ENCODE data around the gene LRTM2.

Gene LRTM2

GRCh38 chr12:1881301-1881700, 60.9 kb downstream of the LRTM2 start:
- ATAC-seq = no peak

GRCh38 chr12:1881936-1882335, 61.6 kb downstream of the LRTM2 start:
- TF ChIP-seq TOX (CRISPR knock-in tag; IDR thresholded peaks at IDR 0.05; ENCODE audit: borderline replicate concordance) = no peak
- no peak for TF ChIP-seq TSHZ2 (CRISPR knock-in tag; IDR thresholded peaks at IDR 0.05)
- TF ChIP-seq BACH2 (CRISPR knock-in tag; IDR thresholded peaks at IDR 0.05; ENCODE audit: borderline replicate concordance) = no peak
- no peak for TF ChIP-seq TCF4 (CRISPR knock-in tag; IDR thresholded peaks at IDR 0.05; ENCODE audit: borderline replicate concordance)
- TF ChIP-seq ISL1 (CRISPR knock-in tag; IDR thresholded peaks at IDR 0.05) = no peak
- no peak for TF ChIP-seq ZNF565 (CRISPR knock-in tag; conservative IDR thresholded peaks at IDR 0.05; ENCODE audit: low read depth)
- no peak for TF ChIP-seq RARB (CRISPR knock-in tag; IDR thresholded peaks at IDR 0.05)
- TF ChIP-seq PATZ1 (CRISPR knock-in tag; IDR thresholded peaks at IDR 0.05; ENCODE audit: borderline replicate concordance) = no peak
- TF ChIP-seq SNAI2 (CRISPR knock-in tag; IDR thresholded peaks at IDR 0.05) = no peak
- no peak for TF ChIP-seq ARNTL (CRISPR knock-in tag; IDR thresholded peaks at IDR 0.05; ENCODE audit: borderline replicate concordance, low read depth)
- no peak for ATAC-seq

More at GRCh38 chr12:1881301-1881700, 60.9 kb downstream of the LRTM2 start:
- TF ChIP-seq CREB5 (CRISPR knock-in tag; IDR thresholded peaks at IDR 0.05; ENCODE audit: low read depth) (no peak), ZC3H10 (CRISPR knock-in tag; IDR thresholded peaks at IDR 0.05) (no peak), ZFP30 (CRISPR knock-in tag; IDR thresholded peaks at IDR 0.05) (no peak), GLIS3 (CRISPR knock-in tag; IDR thresholded peaks at IDR 0.05) (no peak), ARNTL (CRISPR knock-in tag; IDR thresholded peaks at IDR 0.05; ENCODE audit: borderline replicate concordance, low read depth) (no peak), TCF4 (CRISPR knock-in tag; IDR thresholded peaks at IDR 0.05; ENCODE audit: borderline replicate concordance) (no peak), ZNF8 (CRISPR knock-in tag; IDR thresholded peaks at IDR 0.05) (no peak), ESRRG (CRISPR knock-in tag; IDR thresholded peaks at IDR 0.05) (no peak), TOX (CRISPR knock-in tag; IDR thresholded peaks at IDR 0.05; ENCODE audit: borderline replicate concordance) (no peak), OSR1 (CRISPR knock-in tag; IDR thresholded peaks at IDR 0.05) (no peak), CSDC2 (CRISPR knock-in tag; IDR thresholded peaks at IDR 0.05) (no peak), PATZ1 (CRISPR knock-in tag; IDR thresholded peaks at IDR 0.05; ENCODE audit: borderline replicate concordance) (no peak), ZNF565 (CRISPR knock-in tag; conservative IDR thresholded peaks at IDR 0.05; ENCODE audit: low read depth) (no peak)

- TF ChIP-seq ZNF8 (CRISPR knock-in tag; IDR thresholded peaks at IDR 0.05) (no peak), ZNF565 (CRISPR knock-in tag; conservative IDR thresholded peaks at IDR 0.05; ENCODE audit: low read depth) (no peak), ARNTL (CRISPR knock-in tag; IDR thresholded peaks at IDR 0.05; ENCODE audit: borderline replicate concordance, low read depth) (no peak), ESRRG (CRISPR knock-in tag; IDR thresholded peaks at IDR 0.05) (no peak), ZNF70 (CRISPR knock-in tag; IDR thresholded peaks at IDR 0.05) (no peak), SNAI2 (CRISPR knock-in tag; IDR thresholded peaks at IDR 0.05) (no peak), PATZ1 (CRISPR knock-in tag; IDR thresholded peaks at IDR 0.05; ENCODE audit: borderline replicate concordance) (no peak)
- TF ChIP-seq, protein P1, sequence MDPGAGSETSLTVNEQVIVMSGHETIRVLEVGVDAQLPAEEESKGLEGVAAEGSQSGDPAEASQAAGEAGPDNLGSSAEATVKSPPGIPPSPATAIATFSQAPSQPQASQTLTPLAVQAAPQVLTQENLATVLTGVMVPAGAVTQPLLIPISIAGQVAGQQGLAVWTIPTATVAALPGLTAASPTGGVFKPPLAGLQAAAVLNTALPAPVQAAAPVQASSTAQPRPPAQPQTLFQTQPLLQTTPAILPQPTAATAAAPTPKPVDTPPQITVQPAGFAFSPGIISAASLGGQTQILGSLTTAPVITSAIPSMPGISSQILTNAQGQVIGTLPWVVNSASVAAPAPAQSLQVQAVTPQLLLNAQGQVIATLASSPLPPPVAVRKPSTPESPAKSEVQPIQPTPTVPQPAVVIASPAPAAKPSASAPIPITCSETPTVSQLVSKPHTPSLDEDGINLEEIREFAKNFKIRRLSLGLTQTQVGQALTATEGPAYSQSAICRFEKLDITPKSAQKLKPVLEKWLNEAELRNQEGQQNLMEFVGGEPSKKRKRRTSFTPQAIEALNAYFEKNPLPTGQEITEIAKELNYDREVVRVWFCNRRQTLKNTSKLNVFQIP (CRISPR knock-in tag; IDR thresholded peaks at IDR 0.05; ENCODE audit: borderline replicate concordance, low read depth) = no peak
- no peak for ATAC-seq
Observed at GRCh38 chr12:1882405-1882804, 62.0 kb downstream of the LRTM2 start.

Data from SK-N-SH treated with all-trans-retinoic acid at 6 μM for 48 hours (cell line).